GM18519 (cell line): ENCODE measurements around the gene ZNF423.

Experiments used
- ATAC-seq: cut with Tn5 transposase; IDR thresholded peaks from one replicate; pipeline ENCODE4 v1.9.1; 2021; ENCODE audit warnings: mild to moderate bottlenecking, moderate library complexity; ENCODE audit not compliant: unreplicated experiment, low FRiP score

The ZNF423 gene

DNA sequence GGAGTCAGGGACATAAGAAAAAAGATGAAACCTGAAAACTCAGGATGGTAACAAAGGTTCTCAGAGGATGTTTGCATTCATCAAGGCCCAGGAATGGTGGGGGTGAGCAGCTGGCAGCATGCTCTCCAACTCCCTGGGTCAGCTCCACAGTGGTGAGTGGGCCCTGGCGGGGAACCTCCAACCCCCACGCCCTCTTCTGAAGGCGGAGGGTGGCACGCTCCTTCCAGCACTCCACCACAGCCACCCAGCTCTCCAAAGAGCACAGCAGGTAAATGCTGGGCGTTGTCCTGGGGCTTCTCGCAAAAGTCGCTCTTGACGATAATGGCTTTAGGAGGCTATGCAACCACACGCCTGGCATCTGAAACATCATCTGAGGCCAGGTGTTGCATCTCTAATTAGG is 308.5 kb downstream of the ZNF423 start:
- ATAC-seq, result no peak

DNA sequence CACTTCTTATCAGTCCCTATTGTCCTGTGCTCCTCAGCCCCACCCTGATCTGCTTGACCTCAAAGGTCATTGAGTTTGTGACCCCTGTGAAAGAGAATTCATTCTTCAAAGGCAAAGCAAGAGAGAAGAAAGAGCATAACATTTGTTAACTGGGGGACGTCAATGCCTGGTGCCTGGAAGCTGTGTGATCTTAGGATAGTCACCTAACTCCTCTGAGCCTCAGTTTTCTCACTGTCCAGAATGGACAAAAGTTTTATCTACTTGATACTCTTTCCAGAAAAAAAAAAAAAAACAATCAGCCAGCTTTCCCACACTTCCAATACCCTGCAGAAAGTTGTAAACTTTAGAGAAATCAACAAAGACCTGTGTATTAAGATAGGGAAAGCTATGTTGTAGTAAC is 309.2 kb downstream of the ZNF423 start:
- no peak for ATAC-seq

DNA sequence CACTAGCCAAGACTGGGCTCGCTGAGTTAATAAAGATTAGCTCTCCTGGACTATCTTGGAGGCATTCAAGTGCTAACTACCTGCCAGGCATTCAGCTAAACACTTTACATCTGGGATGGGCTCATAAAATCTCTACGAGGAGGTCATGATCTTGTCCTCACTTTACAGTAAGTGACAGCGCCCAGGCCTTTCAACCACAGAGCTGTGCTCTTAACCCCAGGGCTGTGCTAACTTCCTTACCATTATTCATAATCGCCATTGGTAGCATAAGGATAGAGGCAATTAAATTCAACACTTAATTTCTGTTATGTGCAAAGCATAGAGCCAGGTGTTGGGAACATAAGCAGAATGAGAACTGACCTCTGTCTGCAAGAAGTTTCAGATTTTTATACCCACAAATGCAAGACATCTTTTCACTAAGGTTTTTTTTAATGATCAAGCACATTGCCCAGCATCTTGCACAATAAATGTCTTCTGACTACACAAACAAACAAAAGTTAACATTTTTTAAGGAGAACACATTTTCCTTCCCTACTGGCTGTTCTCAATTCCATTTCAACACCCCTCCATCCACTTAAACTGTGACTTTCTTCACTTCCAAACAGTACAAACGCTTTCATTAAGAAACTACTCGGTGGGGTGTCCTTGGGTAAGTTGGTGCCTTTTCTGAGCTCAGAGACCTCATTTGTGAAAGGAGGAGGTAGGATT is 310.0 kb downstream of the ZNF423 start:
- ATAC-seq, result no peak

DNA sequence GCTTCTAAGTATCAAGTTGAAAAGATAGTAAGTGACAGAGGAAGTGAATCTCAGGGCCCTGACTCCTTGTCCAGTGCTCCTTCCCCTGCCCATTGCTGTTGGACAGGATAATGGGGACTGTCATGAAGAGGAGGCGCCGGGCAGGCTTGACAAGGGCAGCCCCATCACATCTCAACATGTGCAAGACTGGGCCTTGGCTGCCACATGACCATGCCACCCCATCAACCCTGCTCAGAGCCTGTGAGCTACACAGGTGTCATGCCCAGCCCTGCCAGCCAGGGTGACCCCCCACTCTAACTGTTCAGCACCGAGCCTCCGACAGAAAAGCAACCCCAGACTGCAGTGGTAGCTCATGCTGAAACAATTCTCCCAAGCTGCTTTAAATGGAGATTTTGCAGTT is 310.7 kb downstream of the ZNF423 start:
- ATAC-seq, result no peak

DNA sequence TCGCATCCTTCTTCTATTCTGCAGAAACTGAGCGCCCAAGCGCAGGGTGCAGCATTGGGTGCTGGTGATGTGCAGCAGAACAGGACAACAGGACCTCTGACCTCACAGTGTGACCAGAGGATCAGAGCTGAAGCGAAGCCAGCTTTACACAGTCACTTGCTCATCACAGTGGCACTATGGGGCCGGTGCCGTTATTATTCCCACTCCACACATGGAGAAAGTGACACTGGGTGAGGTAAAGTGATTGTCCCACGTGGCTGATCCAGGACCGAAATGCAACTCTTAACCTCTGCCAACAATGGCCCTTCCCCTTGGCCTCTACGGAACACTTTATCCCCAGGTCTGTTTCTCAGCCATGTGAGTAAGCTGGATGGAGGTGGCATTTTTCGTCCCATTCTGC is 311.1 kb downstream of the ZNF423 start:
- no peak for ATAC-seq

DNA sequence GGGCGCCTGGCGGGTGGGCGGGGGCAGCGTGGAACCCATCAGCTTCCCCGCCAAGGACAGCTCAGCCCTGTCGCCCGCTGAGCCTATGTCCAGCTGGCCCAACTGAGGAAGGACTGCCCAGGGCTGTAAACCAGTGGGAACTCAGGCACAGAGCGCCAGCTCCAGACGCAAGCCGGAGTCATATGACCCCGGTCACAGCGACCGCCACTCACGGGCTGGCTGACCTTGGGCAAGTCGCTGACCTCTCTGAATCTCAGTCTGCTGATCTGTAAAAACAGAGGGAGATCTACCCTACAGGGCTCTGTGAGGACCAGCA is 312.3 kb downstream of the ZNF423 start:
- no peak for ATAC-seq

DNA sequence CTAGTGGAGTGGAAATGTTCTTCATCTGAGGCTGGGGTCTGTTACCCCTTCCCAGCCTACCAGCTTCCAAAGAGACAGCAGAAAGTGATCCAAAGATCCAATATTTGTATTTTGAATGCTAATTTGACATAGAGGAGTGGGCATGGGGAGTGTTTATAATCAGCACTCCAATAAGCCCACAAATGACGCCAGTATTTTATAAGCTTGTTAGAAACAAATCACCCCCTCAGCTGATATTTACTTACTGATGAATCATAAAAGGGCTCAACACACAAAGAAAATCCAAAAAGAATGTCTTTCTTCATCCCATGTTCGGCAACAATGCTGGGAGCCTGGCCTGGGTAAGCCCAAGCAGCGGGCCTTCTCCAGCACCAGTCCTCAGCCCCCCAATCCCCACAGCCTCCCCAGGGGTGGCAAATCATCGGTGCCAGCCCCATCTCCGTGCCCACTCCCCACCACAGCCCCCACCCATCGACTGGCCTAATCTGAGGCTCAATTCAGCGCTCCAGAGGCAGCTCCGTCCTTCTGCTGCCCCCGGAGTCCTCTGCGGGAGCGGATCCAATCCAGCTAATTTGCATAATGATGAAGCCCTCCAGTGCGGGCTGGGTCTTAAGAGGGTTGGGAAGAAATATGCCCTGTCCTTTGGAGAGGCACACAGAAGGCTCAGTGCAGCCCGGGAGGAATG is 312.8 kb downstream of the ZNF423 start:
- no peak for ATAC-seq

DNA sequence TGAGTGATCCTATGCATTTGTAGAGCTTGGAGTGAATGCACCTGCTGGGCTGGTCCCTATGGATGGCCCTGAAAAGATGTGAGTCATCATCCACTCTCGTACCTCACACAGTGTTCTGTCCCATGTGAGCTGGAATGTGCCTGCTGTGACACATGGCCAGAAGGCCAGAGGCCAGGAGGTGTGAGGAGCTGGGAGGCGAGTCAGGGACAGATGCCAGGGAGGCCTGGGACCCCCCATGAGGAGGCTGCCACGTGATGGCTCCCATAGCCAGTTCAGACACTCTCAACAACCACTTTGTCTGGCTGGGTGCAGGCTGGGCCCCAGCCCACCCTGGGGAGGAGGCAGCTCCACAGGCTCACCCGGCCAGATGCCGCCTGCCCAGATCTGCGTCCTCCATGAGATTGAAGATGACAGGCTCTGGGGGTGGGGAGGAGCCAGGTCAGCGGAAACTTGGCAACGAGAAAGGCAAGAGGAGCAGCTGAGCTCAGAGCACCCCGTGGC is 313.5 kb downstream of the ZNF423 start:
- ATAC-seq, result no peak

DNA sequence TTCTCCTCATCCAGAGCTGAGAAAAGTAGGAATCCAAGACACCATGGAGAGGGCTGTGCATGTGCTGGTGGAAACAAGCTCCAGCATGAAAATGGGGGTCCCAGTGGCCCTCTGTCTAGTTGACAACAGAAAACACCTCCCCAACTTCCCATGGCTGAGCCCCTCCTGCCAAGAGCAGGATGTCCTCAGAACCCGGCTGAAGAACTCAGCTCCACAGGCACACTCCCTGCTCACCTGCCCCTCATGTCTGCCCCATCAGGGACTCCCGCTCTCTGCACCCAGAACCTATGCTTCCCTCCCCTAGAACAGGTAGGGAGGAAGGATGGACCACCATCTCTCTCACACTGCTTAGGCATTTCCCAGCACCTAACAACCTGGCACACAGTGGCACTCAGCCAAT is 315.1 kb downstream of the ZNF423 start:
- no peak for ATAC-seq

DNA sequence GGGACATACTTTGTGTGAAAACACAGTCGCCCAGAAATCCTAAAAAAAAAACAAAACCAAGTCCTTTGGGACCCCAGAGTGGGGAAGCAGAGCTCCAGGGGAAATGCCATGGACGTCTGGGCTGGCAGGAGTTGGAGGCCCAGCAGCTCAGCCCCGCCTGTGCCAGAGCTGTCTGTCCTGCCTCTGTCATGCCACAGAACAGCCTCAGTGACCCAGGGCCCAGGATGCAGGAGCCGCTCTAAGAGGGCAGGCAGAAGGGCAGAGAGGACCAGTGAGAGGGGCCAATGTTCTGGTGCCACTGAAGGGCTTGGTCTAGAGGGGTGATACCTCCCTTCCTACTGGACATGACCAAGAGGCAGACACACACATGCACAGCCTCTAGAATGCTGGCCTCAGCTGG is 316.2 kb downstream of the ZNF423 start:
- ATAC-seq, result no peak

DNA sequence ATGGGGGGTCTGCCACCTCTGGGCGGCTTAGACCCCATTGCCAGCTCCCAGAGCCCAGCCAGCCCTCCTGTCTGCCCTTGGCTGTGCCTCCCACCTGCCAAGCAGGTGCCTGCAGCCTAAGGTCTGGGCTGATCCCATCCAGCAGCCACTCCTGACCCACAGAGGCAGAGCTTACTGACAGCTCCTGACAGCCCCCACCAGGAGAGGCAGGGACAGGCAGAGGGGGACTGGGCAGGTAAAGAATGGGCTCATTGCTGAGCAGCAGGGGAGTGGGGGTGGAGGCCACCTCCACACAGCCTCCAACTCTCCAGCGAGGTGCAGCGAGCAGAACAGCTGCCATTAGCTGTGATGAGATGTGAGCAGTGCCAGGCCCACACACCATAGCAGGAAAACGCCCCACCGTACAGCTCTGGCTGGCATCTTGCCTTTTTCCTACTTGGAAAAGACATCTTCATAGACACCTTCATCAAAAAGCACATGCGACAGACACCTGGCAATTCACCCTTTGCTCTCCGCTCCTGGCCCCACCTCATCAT is 317.9 kb downstream of the ZNF423 start:
- ATAC-seq, result no peak

DNA sequence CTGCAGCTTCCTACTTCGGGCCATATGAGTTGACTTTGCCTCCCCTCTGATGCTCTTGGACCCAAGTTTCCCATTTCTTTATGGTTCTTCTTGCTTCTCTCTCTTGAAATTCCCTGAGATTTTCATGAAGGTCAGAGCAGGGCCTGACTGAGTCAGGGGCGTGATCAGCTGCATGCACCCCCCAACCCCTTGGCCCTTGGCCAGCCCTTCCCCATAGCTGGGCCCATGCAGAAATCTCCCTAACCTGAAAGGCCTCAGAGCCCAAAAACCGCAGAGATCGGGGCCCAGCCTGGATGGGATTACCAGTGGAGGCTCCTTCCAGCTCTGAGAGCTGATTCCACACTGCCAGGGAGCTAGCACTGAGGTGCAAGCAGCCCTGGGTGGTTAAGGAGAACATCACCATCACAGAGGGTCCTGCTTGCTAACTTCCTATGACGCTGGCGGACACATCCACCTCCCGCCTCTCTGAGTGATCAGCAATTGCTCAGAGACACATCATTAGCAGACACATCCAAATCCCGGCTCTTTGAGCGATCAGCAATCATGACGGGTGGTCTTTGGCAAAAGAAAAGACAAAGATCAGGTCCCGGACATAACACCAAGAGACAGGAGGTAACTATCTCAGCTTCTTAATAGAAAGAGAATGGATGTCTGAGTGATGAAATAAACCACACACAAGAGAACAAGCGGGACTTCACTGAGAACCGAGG is 320.9 kb downstream of the ZNF423 start:
- no peak for ATAC-seq

DNA sequence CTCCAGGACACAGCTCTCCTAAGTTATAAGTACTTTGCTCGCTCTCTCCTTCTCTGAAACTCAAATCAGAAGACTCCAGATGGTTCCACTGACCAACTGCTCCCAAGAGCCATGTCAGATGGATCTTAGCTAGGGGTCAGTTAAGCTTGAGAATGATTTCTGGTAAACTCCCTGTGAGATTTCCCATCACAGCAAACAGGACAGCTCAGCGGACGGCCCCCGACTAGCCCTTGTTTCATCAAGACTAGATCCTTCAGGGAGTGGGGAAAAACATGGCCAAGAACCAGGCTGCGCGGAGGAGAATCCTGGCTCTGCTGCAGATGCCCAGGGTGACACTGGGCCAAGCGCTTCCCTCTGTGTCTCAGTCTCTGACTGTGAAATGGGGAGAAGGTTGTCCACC is 322.5 kb downstream of the ZNF423 start:
- no peak for ATAC-seq

DNA sequence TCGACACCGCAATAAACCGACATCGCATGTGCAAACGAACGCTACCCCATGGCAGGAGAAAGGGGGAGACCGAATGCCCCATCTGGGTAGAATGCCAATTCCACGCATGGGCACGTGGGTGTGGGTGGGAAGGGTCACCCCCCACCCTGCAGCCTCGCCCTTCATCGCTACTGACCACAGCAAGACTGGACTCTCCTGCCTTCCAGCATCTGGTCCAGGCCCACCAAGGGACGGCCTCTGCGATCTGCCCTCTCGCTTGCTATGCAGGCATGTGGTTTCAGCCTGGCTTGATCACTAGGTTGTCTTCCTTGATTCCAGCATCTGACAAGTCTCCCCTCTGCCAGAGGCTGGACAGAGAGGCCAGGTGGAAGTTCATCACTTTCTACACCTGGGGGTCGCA is 323.0 kb downstream of the ZNF423 start:
- no peak for ATAC-seq

DNA sequence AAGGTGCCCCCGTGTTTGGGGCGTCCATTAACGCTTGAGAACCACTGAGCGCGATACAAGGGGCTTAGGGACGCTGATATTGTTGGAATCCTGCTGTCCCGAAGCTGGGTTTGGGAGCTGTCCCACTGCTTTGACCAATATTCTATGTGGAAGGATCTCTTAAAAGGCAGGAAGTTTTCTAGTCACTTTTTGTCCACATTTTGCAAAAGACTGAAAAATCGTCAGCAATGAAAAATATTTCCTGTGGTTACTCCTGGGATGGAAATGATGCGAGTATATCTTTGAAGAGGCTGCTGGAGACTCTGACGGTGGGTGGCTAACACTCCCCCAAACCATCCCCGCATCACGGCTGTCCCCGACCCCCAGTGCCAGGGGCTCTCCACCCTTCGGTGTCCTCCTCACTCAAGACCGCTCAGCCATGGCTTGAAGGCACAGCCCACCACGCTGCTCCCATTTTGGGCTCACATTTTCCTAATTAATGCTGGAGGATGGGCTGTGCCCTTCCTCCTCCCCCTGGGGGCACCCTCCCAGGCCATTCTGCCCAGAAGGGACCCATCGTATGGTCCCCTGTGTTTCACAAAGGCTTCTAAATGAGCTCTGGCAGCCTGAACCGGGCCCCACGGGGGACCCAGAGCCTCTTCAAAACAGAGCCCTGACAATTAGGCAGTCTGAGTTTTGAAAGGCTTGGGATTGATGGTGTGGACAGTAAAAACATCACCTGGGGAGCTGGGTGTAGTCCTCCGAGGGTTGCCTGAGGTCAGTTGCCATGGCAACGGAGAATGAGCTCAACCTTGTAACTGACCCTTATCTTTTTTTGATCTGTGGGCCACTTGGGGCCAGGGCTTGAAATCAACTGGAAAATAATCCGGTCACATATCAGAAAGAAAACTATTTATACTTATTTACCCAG is 323.7 kb downstream of the ZNF423 start:
- ATAC-seq, result no peak

DNA sequence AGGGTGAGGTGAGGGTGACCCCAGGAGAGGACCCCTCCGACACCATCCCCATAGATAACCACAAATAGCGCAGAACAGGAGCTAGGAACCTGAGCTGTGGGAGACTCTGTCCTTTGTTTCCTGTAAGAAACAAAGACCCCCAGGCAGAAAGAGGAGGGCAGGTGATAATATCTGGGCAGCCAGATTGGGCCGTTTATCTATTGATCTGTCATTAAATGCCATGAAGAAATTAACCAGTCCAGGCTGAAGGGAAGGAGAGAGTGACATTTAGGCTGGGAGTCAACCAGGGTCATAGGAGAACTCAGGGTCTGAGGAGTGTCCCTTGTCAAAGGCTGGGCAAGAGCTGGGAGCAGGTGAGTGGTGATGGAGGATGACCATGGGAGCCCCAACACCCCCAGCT is 324.5 kb downstream of the ZNF423 start:
- ATAC-seq, result no peak

DNA sequence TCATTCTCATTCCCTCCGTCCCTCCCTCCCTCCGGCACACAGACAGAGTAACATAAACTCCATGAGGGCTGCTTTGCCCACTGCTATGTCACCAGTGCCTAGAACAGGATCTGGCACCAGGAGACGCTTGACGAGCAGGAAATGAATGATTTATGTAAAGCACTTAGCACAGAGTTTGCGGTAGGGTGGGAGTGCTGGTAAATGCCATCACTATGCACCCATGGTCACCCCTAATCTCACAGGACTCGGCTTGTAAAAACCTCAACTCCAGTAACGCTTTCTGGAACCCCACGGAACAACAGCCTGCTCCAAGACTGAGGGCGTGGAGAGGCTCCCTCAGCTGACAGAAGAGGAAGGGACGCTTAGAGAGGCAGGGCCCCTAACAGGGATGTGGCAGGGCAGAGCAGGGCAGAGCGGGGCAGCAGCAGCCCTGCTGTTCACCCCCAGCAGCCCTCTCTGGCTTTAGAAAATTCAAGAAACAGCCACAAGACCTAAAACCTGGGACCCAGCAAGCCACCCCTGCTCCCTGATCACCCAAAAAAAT is 325.4 kb downstream of the ZNF423 start:
- no peak for ATAC-seq

DNA sequence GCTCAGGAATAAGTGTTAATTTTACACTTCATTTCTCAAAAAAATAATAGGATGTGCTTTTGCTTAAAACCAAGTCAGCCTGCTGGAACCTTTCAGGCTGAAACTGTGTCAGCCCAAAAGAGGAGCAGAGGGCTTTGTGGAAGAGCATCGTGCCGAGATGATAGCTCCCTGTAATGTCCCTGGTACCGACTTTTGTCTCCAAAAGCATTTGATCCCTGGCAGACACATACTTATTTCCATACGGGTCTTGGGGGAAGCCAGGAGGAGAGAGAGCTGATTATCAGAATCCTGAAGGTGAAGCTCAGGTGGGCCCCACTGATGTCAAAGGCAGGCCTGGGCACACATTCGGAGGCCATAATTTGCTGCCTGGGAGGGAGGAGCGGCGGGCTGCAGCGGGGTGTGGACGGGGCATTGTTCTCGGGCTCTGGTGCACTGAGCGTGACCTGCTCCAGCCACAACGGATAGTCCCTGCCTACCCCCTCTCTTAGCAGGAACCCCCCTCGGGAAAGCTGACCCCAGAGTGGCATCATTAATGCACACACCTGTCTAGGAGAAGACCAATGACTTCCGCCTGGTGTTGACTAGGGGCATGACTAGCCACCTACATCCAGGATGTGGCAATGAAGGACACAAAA is 326.4 kb downstream of the ZNF423 start:
- no peak for ATAC-seq

DNA sequence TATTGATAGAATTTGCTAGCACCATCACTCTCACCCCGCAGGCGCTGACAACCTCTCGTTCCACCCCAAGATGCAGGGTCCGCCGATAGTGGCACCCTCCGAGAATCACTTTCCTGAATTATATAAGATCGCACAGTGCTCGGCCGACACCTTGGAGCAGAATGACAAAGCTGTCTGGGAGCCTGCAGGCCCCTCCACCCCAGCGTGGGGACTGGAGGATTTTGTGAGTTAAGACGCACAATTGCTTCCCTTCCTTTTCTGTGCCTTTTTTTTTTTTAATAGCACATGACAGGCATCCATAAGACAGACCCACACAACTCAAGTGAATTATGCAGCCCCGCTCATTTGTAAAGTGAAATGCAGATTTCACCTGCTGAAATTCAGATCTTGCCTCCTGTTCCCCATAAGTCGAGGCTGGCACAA is 327.0 kb downstream of the ZNF423 start:
- no peak for ATAC-seq
